KOPT-K1 (cell line): ENCODE measurements around the gene HAGHL.
"Not testable (repeated sequence)": the region's sequence is repeated elsewhere in the genome, so short reads cannot be mapped to it uniquely, and the experiment has no call there.

ENCODE experiments used
- H3K27ac ChIP-seq: fragments of 200-600 bp; sonication (generic); 2 replicates; pipeline ENCODE4 v1.5.1; 2016; ENCODE audit warnings: antibody characterized with exemption, mild to moderate bottlenecking, low read depth, low read length; ENCODE audit not compliant: poor library complexity, severe bottlenecking
- H3K36me3 ChIP-seq: fragments of 200-600 bp; sonication (generic); 2 replicates; pipeline ENCODE4 v1.5.1; 2017; ENCODE audit warnings: antibody characterized with exemption, mild to moderate bottlenecking, low read length, moderate library complexity; ENCODE audit not compliant: insufficient read depth
- H3K9me3 ChIP-seq: fragments of 200-600 bp; sonication (generic); 2 replicates; pipeline ENCODE4 v1.5.1; 2017; ENCODE audit warnings: antibody characterized with exemption, low read length, mild to moderate bottlenecking; ENCODE audit not compliant: insufficient read depth, poor library complexity, severe bottlenecking

The HAGHL gene

DNA sequence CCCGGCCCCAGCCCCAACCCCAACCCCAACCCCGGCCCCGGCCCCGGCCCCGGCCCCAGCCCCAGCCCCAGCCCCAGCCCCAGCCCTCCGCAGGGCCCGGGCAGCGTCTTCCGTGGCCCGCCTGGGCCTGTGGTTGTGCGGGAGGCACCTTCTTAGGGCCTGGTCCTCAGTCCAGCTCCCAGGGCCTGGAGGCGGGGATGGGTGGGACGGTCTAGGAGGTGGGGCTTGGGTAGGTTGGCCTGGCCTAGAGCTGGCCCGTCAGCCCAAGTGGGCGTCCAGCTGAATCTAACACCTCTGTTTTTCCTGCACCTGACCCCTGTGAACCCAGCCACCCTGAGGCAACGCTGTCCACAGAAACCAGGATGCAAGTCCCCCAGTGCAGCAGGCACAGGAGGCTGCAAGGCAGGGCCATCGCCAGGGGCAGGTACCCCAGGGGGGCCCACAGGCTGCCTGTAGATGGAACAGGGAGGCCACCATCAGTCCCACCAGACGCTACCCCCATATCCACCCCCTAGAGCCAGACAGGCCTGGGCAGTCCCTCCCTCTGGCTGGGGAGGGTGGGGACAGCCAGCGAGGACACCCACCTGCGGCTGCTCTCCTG, 42.4 kb downstream of the HAGHL start:
- H3K27ac ChIP-seq, result no peak overlapping the region
- no peaks in the 10 kb centered on the region for H3K9me3 ChIP-seq
- H3K36me3 ChIP-seq, result no peaks in the 10 kb centered on the region

DNA sequence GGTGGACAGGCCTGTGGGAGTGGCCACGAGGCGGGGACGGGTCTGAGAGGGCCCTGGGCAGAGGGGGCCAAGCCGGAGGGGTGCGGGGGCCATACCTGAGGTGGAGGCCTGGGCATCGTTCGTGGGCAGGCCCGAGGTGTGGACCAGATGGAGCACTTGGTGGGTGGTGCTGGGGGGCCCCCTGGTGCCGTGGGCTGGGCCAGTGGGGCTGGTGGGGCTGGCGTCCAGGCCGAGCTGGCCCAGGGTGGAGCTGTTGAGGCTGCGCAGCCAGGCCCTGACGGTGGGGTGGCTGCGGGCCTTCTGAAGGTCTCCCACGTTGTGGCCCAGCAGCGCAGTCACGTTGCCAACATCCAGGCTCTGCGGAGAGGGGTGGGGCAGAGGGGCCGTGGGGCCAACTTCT, 43.0 kb downstream of the HAGHL start:
- H3K27ac ChIP-seq, result no peak overlapping the region
- H3K9me3 ChIP-seq, result no peaks in the 10 kb centered on the region
- no peaks in the 10 kb centered on the region for H3K36me3 ChIP-seq

DNA sequence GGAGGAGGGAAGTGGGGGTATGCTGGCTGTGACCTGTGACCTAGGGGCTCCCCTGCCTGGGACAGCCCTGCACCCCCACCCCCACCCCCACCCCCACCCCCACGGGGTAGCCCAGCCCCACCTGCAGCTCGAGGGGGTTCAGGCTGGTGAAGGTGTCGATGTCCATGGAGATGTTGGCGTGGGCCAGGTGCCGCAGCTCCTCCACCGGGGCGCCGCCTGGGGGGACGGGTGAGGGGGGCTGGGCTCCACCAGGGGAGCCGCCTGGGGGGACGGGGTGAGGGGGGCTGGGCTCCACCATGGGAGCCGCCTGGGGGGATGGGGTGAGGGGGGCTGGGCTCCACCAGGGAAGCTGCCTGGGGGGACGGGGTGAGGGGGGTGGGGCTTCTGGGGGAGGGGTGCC, 43.5 kb downstream of the HAGHL start:
- Histone ChIP-seq H3K9me3 (no peaks in the 10 kb centered on the region), H3K36me3 (no peaks in the 10 kb centered on the region), H3K27ac (no peak overlapping the region)

DNA sequence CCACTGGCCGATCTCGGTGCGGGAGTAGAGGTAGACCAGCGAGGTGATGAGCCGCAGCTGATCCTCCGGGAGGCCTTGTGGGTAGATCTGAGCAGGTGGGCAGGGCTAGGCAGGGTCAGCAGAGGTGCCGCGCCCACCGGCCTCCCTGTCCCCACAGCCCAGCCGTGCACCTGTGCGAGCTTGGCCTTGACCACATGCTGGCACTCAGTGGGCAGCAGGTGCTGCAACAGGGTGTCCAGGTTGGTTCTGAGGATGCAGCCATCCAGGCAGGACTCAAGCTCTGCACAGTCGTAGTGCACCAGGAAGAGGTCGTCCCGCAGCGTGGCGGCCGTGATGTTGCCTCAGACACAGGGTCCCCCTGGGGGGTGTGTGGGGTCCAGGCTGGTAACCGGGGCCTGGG, 46.1 kb downstream of the HAGHL start:
- Histone ChIP-seq H3K27ac (no peak overlapping the region), H3K9me3 (no peaks in the 10 kb centered on the region), H3K36me3 (no peaks in the 10 kb centered on the region)

DNA sequence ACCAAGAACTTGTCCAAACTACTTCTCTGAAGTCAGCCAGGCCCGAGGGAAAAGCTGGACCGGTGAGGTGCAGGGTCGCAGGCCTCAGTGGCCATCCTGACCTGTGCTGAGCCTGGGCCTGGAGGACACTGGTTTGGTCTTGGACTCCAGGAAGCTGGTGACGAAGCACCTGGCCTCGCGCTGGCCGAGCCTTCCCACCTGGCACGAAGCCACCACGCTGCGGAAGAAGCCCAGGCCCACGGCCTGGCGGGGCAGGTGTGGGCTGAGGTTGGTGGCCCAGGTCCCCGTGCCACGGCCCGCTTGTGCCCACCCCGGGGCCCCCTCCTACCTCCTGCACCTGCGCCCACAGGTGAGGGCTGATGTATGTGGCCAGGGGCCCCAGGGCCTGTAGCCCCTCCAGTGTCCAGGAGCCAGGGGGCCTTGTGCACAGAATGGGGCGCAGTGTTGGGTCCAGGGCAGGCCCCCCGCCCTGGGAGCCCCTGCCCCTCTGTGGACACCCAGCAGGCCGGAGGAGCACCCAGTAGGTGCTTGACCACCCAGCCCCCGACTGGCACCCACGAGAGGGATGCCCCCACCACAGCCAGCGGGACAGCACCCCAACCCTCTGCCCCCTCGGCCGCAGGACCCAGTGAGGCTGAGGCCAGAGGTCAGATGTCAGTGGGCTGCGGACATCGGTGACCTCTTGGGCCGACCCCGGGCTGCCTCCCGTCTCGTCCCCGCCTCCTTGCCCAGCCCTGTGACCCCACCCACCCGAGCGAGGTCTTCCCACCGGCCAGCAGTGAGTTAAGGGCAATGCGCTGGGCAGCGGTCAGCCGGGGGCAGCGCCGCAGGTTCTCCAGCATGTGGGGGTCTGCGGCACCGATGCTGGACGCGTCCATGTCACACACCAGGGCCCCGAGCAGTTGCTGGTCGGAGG, 47.4 kb downstream of the HAGHL start:
- no peaks in the 10 kb centered on the region for H3K36me3 ChIP-seq
- no peak overlapping the region for H3K27ac ChIP-seq
- no peaks in the 10 kb centered on the region for H3K9me3 ChIP-seq

DNA sequence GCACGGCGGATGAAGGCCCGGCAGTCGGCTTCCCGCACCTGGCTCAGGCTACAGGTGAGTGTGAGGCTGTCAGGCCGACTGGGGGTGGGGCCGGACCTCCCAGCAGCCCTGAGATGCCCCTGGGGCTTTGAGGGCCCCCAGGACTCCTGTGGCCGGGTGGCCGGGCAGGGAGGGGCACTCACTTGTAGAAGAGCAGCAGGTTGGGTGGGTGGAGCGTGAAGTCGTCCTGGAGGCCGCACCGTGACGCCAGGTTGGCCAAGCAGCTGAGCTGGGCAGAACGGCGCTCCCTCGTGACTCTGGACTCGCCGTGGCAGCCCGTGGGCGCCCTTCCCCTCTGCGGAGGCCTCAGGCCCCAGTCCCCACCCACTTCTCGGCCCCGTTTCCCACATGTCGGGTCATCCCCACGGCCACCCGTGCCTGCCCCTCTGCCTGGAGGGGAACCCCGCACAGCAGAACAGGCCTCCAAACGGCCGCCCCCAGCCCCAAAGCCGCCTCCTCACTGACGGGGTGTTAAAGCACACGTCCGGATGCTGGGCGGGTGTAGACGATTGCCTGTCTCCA, 48.4 kb downstream of the HAGHL start:
- H3K27ac ChIP-seq, result no peak overlapping the region
- H3K9me3 ChIP-seq, result no peaks in the 10 kb centered on the region
- no peaks in the 10 kb centered on the region for H3K36me3 ChIP-seq

DNA sequence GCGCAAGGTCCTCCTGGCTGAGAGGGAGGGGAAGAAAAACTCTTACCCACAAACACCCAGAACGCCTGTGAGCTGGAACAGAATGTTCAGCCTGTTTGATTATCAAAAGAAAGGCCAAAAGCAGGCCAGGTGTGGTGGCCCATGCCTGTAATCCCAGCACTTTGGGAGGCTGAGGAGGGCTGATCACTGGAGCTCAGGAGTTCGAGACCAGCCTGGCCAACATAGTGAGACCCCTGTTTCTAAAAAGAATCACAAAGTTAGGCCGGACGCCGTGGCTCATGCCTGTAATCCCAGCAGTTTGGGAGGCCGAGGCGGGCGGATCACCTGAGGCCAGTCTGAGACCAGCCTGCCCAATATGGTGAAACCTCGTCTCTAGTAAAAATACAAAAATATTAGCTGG, 49.4 kb downstream of the HAGHL start:
- not testable (repeated sequence) for H3K27ac ChIP-seq, H3K36me3 ChIP-seq, H3K9me3 ChIP-seq

DNA sequence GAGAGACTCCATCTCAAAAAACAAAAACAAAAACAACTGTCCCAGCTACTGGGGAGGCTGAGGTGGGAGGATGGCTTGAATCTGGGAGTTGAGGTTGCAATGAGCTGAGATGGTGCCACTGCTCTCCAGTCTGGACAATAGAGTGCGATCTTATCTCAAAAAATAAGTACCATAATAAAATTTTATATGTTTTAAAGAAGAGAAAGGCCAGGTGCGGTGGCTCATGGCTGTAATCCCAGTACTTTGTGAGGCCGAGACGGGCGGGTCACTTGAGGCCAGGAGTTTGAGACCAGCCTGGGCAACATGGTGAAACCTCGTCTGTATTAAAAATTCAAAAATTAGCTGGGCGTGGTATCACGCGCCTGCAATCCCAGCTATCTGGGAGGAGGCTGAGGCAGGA, 49.9 kb downstream of the HAGHL start:
- Histone ChIP-seq H3K9me3 (no peaks in the 10 kb centered on the region), H3K36me3 (no peaks in the 10 kb centered on the region), H3K27ac (no peak overlapping the region)

DNA sequence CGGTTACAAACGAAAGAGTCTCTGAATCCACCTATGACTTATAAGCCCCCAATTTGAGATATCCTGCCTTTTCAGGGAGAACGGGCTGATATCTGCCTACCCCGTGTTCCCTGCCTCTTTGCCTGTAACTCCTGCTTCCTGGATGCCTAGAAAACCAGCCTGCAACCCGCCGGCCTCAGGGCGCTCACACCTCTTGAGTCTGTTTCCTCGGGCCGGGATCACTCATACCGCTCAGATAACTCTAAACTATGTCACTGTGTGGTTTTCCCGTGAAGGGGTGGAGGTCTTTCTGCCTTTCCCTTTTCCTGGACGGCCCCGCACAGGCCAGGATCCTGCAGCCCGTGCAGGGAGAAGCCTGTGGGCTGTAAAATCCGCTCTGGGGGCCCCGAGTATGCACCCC, 50.9 kb downstream of the HAGHL start:
- no peak overlapping the region for H3K27ac ChIP-seq
- H3K9me3 ChIP-seq, result no peaks in the 10 kb centered on the region
- H3K36me3 ChIP-seq, result no peaks in the 10 kb centered on the region

DNA sequence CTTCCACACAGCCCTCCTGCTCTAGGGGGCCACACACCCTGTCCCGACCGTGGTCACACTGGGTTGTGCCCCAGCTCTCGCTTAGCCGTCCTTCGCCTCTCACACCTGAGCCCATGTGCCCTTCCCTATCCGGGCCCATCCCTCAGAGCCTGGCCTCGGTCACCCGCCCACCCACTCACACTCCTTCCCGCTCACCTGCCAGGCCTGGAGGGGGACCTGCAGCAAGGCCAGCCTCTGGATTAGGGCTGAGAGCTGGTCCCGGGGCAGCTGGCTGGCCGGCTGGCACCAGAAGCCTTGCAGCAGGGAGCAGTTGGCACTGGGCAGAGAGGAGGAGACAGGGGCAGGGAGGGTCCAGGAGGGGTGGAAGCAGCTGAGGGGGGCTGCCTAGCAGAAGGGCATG, 51.5 kb downstream of the HAGHL start:
- no peak overlapping the region for H3K27ac ChIP-seq
- H3K9me3 ChIP-seq, result no peaks in the 10 kb centered on the region
- no peaks in the 10 kb centered on the region for H3K36me3 ChIP-seq

DNA sequence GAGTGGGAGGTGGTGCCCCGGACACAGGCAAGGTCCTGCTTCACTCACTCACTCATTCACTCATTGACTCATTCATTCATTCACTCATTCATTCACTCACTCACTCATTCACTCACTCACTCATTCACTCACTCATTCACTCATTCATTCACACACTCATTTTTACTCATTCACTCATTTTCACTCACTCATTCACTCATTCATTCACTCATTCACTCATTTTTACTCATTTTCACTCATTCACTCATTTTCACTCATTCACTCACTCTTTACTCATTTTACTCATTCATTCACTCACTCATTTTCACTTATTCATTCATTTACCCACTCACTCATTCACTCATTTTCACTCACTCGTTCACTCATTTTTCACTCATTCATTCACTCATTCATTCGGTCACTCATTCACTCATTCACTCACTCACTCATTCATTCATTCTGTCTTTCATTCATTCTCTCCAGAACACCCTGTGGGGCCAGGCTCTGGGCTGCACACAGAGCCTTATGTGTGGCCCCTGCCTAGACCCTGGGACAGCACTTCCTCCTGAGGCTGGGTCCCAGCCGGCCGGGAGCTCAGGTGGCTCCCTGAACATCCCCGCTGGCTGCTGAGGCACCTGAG, 52.1 kb downstream of the HAGHL start:
- Histone ChIP-seq H3K27ac (no peak overlapping the region), H3K36me3 (no peaks in the 10 kb centered on the region), H3K9me3 (no peaks in the 10 kb centered on the region)
